Measurements from ENCODE around the gene TYR. TPM values are rescaled to one million over a fixed set of nuclear protein-coding genes. Genes with fewer than 3 reads are reported as not detected.

The TYR gene
- total RNA-seq, 1 experiment from 2014 or later, result not detected

DNA sequence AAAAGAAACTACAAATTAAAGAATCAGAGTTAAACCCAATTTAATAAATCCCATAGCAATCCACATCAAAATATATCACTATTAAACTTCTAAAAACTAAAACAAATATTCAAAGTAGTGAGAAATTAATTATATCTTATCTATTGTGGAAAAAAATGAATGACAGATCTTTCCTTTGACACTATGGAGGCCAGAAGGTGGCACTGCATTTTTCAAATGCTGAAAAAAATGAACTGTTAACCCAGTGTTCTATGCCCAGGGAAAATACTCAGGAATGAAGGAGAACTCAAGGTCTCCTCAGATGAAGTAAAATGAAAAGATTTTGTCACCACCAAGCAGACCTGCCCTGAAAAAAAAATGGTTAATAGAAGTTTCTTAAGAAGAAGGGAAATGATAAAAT lies 27.7 kb downstream of the TYR start:
- BruUV-seq (replicated peaks), result no TSS peak

GRCh38 chr11:89220684-89221339 lies 43.1 kb downstream of the TYR start:
- H3K4me3 Mint-ChIP-seq (ENCODE audit: unreplicated experiment), result no peak overlapping the region
- Histone ChIP-seq H3K27me3 (replicated peaks; ENCODE audit: control insufficient read depth, insufficient read depth, low read length) (no peaks in the 10 kb centered on the region), H3K4me3 (ENCODE audit: low read depth, low read length) (no peak overlapping the region), H3K9me3 (no peaks in the 10 kb centered on the region), H3K36me3 (ENCODE audit: control insufficient read depth, insufficient read depth, low read length) (no peaks in the 10 kb centered on the region), H3K4me1 (no peaks in the 10 kb centered on the region)
- DNase-seq, result no peak
- TF ChIP-seq CTCF (IDR thresholded peaks at IDR 0.05; ENCODE audit: insufficient read depth in 1 of 2, low read depth in 1 of 2, low read length in 1 of 2, severe bottlenecking in 1 of 2, unreplicated experiment in 1 of 2), result no peak
- H3K27ac Mint-ChIP-seq (ENCODE audit: unreplicated experiment), result no peak overlapping the region
- no peaks in the 10 kb centered on the region for H3K9me3 Mint-ChIP-seq (ENCODE audit: unreplicated experiment)
- BruUV-seq (replicated peaks), result no TSS peak
- no peaks in the 10 kb centered on the region for H3K36me3 Mint-ChIP-seq (ENCODE audit: insufficient read depth, unreplicated experiment)
- H3K4me1 Mint-ChIP-seq (ENCODE audit: low read depth, unreplicated experiment), result no peaks in the 10 kb centered on the region
- POLR2A ChIA-PET, result no interaction called here
- peaks cover 3% of the 10 kb centered on the region for H3K27me3 Mint-ChIP-seq (ENCODE audit: insufficient read depth, unreplicated experiment)
- intact Hi-C loops (cut with micrococcal nuclease; ENCODE audit: unreplicated experiment), result no loop called here
- CTCF ChIA-PET, result no interaction called here

More for the DNA sequence above, 27.7 kb downstream of the TYR start:
- Histone ChIP-seq H3K4me1 (no peaks in the 10 kb centered on the region), H3K27me3 (replicated peaks; ENCODE audit: control insufficient read depth, insufficient read depth, low read length) (no peaks in the 10 kb centered on the region), H3K4me3 (ENCODE audit: low read depth, low read length) (no peak overlapping the region), H3K36me3 (ENCODE audit: control insufficient read depth, insufficient read depth, low read length) (no peaks in the 10 kb centered on the region), H3K9me3 (peaks cover 2% of the 10 kb centered on the region; the same call in 1 of the 2 replicates)
- intact Hi-C loops (cut with micrococcal nuclease; ENCODE audit: unreplicated experiment), result loop anchor here (1.0 to 10.0 kb wide), 3 partner anchors 149 to 412 kb away; no protein-coding TSS in a partner anchor
- Mint-ChIP-seq H3K9me3 (ENCODE audit: unreplicated experiment) (no peaks in the 10 kb centered on the region), H3K27me3 (ENCODE audit: insufficient read depth, unreplicated experiment) (peaks cover 7% of the 10 kb centered on the region), H3K36me3 (ENCODE audit: insufficient read depth, unreplicated experiment) (no peaks in the 10 kb centered on the region), H3K4me1 (ENCODE audit: low read depth, unreplicated experiment) (no peaks in the 10 kb centered on the region), H3K4me3 (ENCODE audit: unreplicated experiment) (no peak overlapping the region), H3K27ac (ENCODE audit: unreplicated experiment) (no peak overlapping the region)
- peak; percentile 21 to 45 for TF ChIP-seq CTCF (IDR thresholded peaks at IDR 0.05; ENCODE audit: insufficient read depth in 1 of 2, low read depth in 1 of 2, low read length in 1 of 2, severe bottlenecking in 1 of 2, unreplicated experiment in 1 of 2)
- ChIA-PET CTCF (no interaction called here), POLR2A (no interaction called here)
- no peak for DNase-seq

GRCh38 chr11:89235083-89235482 lies 57.4 kb downstream of the TYR start:
- intact Hi-C loops (cut with micrococcal nuclease; ENCODE audit: unreplicated experiment), result no loop called here
- H3K36me3 Mint-ChIP-seq (ENCODE audit: insufficient read depth, unreplicated experiment), result no peaks in the 10 kb centered on the region
- no peak for DNase-seq
- H3K27me3 ChIP-seq (replicated peaks; ENCODE audit: control insufficient read depth, insufficient read depth, low read length), result no peaks in the 10 kb centered on the region
- BruUV-seq (replicated peaks), result no TSS peak
- H3K4me1 Mint-ChIP-seq (ENCODE audit: low read depth, unreplicated experiment), result peaks cover 7% of the 10 kb centered on the region
- H3K27ac Mint-ChIP-seq (ENCODE audit: unreplicated experiment), result no peak overlapping the region
- no peaks in the 10 kb centered on the region for H3K9me3 Mint-ChIP-seq (ENCODE audit: unreplicated experiment)
- ChIA-PET POLR2A (no interaction called here), CTCF (no interaction called here)
- no peak overlapping the region for H3K4me3 Mint-ChIP-seq (ENCODE audit: unreplicated experiment)
- H3K27me3 Mint-ChIP-seq (ENCODE audit: insufficient read depth, unreplicated experiment), result no peaks in the 10 kb centered on the region
- peaks cover 3% of the 10 kb centered on the region for H3K9me3 ChIP-seq
- H3K4me1 ChIP-seq, result no peaks in the 10 kb centered on the region; the same call in 1 of the 2 replicates
- no peak for TF ChIP-seq CTCF (IDR thresholded peaks at IDR 0.05; ENCODE audit: insufficient read depth in 1 of 2, low read depth in 1 of 2, low read length in 1 of 2, severe bottlenecking in 1 of 2, unreplicated experiment in 1 of 2)
- H3K4me3 ChIP-seq (ENCODE audit: low read depth, low read length), result no peak overlapping the region
- H3K36me3 ChIP-seq (ENCODE audit: control insufficient read depth, insufficient read depth, low read length), result no peaks in the 10 kb centered on the region

All from Caco-2 (cell line).